GM21381 (cell line): Measurements from ENCODE around the gene KRTAP5-3.
"Not testable (repeated sequence)": the region's sequence is repeated elsewhere in the genome, so short reads cannot be mapped to it uniquely, and the experiment has no call there.

ENCODE experiments used
- ATAC-seq: cut with Tn5 transposase; IDR thresholded peaks from one replicate; pipeline ENCODE4 v1.9.1; 2021; ENCODE audit warnings: mild to moderate bottlenecking, moderate library complexity; ENCODE audit not compliant: unreplicated experiment

Gene KRTAP5-3

GRCh38 chr11:1608363-1608762 lies at the start of gene KRTAP5-3:
Gene KRTAP5-3, minus strand, starts transcription at chr11:1608463. Its CDS starts 78 bp downstream, at chr11:1608385.
- no peak for ATAC-seq

GRCh38 chr11:1656670-1657069 lies 48.4 kb upstream of the KRTAP5-3 start:
- ATAC-seq: no peak

- ATAC-seq: no peak
Observed at GRCh38 chr11:1656061-1656441, 47.8 kb upstream of the KRTAP5-3 start.

- no peak for ATAC-seq
Observed at GRCh38 chr11:1655168-1656060, 47.2 kb upstream of the KRTAP5-3 start.

GRCh38 chr11:1654388-1655167 lies 46.3 kb upstream of the KRTAP5-3 start:
- no peak for ATAC-seq

GRCh38 chr11:1653541-1654387 lies 45.5 kb upstream of the KRTAP5-3 start:
- no peak for ATAC-seq

GRCh38 chr11:1652771-1653540 lies 44.7 kb upstream of the KRTAP5-3 start:
- no peak for ATAC-seq

- no peak for ATAC-seq
Observed at GRCh38 chr11:1652442-1652770, 44.1 kb upstream of the KRTAP5-3 start.

GRCh38 chr11:1652026-1652425 lies 43.8 kb upstream of the KRTAP5-3 start:
- ATAC-seq: no peak

- ATAC-seq: no peak
Observed at GRCh38 chr11:1651411-1651980, 43.2 kb upstream of the KRTAP5-3 start.

GRCh38 chr11:1650918-1651262 lies 42.6 kb upstream of the KRTAP5-3 start:
- ATAC-seq: no peak

- ATAC-seq: no peak
Observed at GRCh38 chr11:1650034-1650917, 42.0 kb upstream of the KRTAP5-3 start.

- no peak for ATAC-seq
Observed at GRCh38 chr11:1648653-1649420, 40.6 kb upstream of the KRTAP5-3 start.

GRCh38 chr11:1647901-1648652 lies 39.8 kb upstream of the KRTAP5-3 start:
- ATAC-seq: no peak

GRCh38 chr11:1646540-1646939 lies 38.3 kb upstream of the KRTAP5-3 start:
- ATAC-seq: not testable (repeated sequence)

GRCh38 chr11:1645357-1645821 lies 37.1 kb upstream of the KRTAP5-3 start:
- no peak for ATAC-seq

GRCh38 chr11:1644601-1645356 lies 36.5 kb upstream of the KRTAP5-3 start:
- no peak for ATAC-seq
